K562 (cell line): ENCODE measurements around the gene OSBPL3. TPM values are rescaled to one million over a fixed set of nuclear protein-coding genes. Genes with fewer than 3 reads are reported as not detected.

Source experiments
- ATAC-seq: fragments of 200-7000 bp; cut with Tn5 transposase; 3 replicates; pipeline ENCODE4 v1.9.1; 2020; ENCODE audit warnings: moderate library complexity
- BruUV-seq: library from RNA; stranded (reverse); fragments of 400-500 nt; replicated peaks from 2 replicates; lab custom pipeline; 2021; lab: Mats Ljungman, UMichigan
- CTCF ChIA-PET: fragments of 300-600 bp; formaldehyde crosslinking; extraction: SDS; loops from one replicate; lab custom pipeline; 2021; ENCODE audit warnings: low intra/inter-chr PET ratio; lab: Yijun Ruan, JAX
- POLR2A ChIA-PET: fragments of 300-600, 350-650 bp; sonication (Branson Sonifier 250); formaldehyde crosslinking; extraction: SDS; loops from one replicate; lab custom pipeline; 2021; ENCODE audit warnings: antibody characterized with exemption, inconsistent platforms; lab: Yijun Ruan, JAX
- DNase-seq, 4 experiments: peaks; one replicate each; pipeline versions ENCODE4 v3.0.0 to v3.0.0-alpha.2; 2011 to 2018; ENCODE audit warnings: low spot score in 3 of 4, mixed read lengths in 3 of 4; ENCODE audit errors: extremely low read depth in 1 of 4
- FAIRE-seq: peaks from 2 replicates; lab custom pipeline; 2011; peaks lifted over from hg19 to GRCh38; lab: Jason Lieb, UNC
- H2AFZ ChIP-seq: 2 replicates; pipeline ENCODE4 v1.6.0; 2011; ENCODE audit warnings: low read depth, low read length, control low read depth, inconsistent platforms
- H3K27ac ChIP-seq: fragments of 200-600 bp; 3 replicates; pipeline ENCODE4 v1.8.0; 2011; ENCODE audit warnings: low read depth, mild to moderate bottlenecking, control low read depth, inconsistent platforms, low read length, moderate library complexity, mixed read lengths; ENCODE audit errors: extremely low read depth
- H3K27me3 ChIP-seq, 2 experiments: fragments of 300-600 bp in 1 of 2; 2 replicates in 1 of 2; 3 replicates in 1 of 2; pipeline versions ENCODE4 v1.6.0 to v1.8.0; 2011; ENCODE audit warnings: inconsistent platforms in 2 of 2, low read length in 2 of 2, mild to moderate bottlenecking in 1 of 2, mixed read lengths in 1 of 2, moderate library complexity in 1 of 2; ENCODE audit not compliant: control insufficient read depth in 2 of 2, insufficient read depth in 2 of 2
- H3K36me3 ChIP-seq: fragments of 300-600 bp; 3 replicates; pipeline ENCODE4 v1.8.0; 2011; ENCODE audit warnings: mild to moderate bottlenecking, low read length, inconsistent platforms; ENCODE audit not compliant: control insufficient read depth, insufficient read depth
- H3K4me1 ChIP-seq, 2 experiments: fragments of 200-600 bp in 1 of 2; replicated peaks in 1 of 2; 2 replicates in 1 of 2; 3 replicates in 1 of 2; pipeline versions ENCODE4 v1.5.1 to v1.8.0; 2011; ENCODE audit warnings: inconsistent platforms in 2 of 2, low read length in 2 of 2, mild to moderate bottlenecking in 1 of 2, mixed read lengths in 1 of 2, moderate library complexity in 1 of 2; ENCODE audit not compliant: control insufficient read depth in 2 of 2, insufficient read depth in 2 of 2
- H3K4me2 ChIP-seq: 2 replicates; pipeline ENCODE4 v1.6.1; 2011; ENCODE audit warnings: low read length, control low read depth, inconsistent platforms, mixed read lengths; ENCODE audit not compliant: insufficient read depth
- H3K4me3 ChIP-seq: fragments of 200-600 bp; sonication (generic), shearing (Covaris generic); 2 replicates; pipeline ENCODE4 v1.5.1; 2016; ENCODE audit warnings: control low read depth, inconsistent platforms
- H3K79me2 ChIP-seq: fragments of 200-600 bp; 3 replicates; pipeline ENCODE4 v1.8.0; 2011; ENCODE audit warnings: low read length, inconsistent platforms; ENCODE audit not compliant: control insufficient read depth, insufficient read depth
- H3K9ac ChIP-seq, 2 experiments: 2 replicates each; pipeline versions ENCODE4 v1.6.0 to v1.6.1; 2011; ENCODE audit warnings: low read depth in 2 of 2, low read length in 2 of 2, control low read depth in 1 of 2, inconsistent platforms in 1 of 2, mild to moderate bottlenecking in 1 of 2, mixed read lengths in 1 of 2; ENCODE audit not compliant: insufficient read depth in 1 of 2
- H3K9me1 ChIP-seq: one replicate; pipeline ENCODE4 v1.6.0; 2011; ENCODE audit warnings: inconsistent platforms, mild to moderate bottlenecking, low read length, moderate library complexity; ENCODE audit not compliant: control insufficient read depth, insufficient read depth
- H3K9me3 ChIP-seq: replicated peaks from 2 replicates; pipeline ENCODE4 v1.5.1; 2011; ENCODE audit warnings: low read depth, low read length, inconsistent platforms; ENCODE audit not compliant: control insufficient read depth, insufficient read depth
- H4K20me1 ChIP-seq: replicated peaks from 2 replicates; pipeline ENCODE4 v1.6.1; 2011; ENCODE audit warnings: low read length, inconsistent platforms, mixed read lengths; ENCODE audit not compliant: control insufficient read depth, insufficient read depth
- THRAP3 ChIP-seq: fragments of 450-650 bp; IDR thresholded peaks from 2 replicates; pipeline ENCODE4 v1.6.1; 2016; ENCODE audit warnings: mild to moderate bottlenecking, inconsistent platforms, borderline replicate concordance
- WGBS: fragments of 100-300 bp; shearing (Covaris generic); methylation state at CpG from one replicate; pipeline ENCODE4 v1.1.6; 2016; ENCODE audit warnings: low coverage, mixed read lengths; ENCODE audit not compliant: insufficient coverage; ENCODE audit errors: missing lambda C conversion rate; 5-methylcytosine and 5-hydroxymethylcytosine counted together
- in situ Hi-C: fragments of 300-500 bp; cut with MboI; formaldehyde crosslinking; loops from 4 replicates; pipeline ENCODE4 v1.15.0; 2018; ENCODE audit warnings: inconsistent platforms, mixed read lengths
- intact Hi-C: fragments of 100-400 bp; cut with micrococcal nuclease; formaldehyde crosslinking; loops from 2 replicates; pipeline ENCODE4 v1.14.2; 2022
- polyA plus RNA-seq, 8 experiments: library from polyadenylated mRNA; depleted of rRNA in 4 of 8; stranded (reverse) in 5 of 8; unstranded in 3 of 8; fragments of >200 nt; fragmentation: Nextera tagmentation in 2 of 8; fragmentation: Illumina TruSeq in 1 of 8; extraction: Ambion mirVana in 2 of 8; extraction: Trizol in 1 of 8; gene quantifications; 2 replicates each; pipeline versions ENCODE4 v1.2.1 to v1.2.3, GENCODE V29; 2011 to 2014; ENCODE audit warnings: inconsistent platforms in 1 of 8, missing spikeins in 1 of 8
- total RNA-seq, 7 experiments: library from RNA; depleted of rRNA in 6 of 7; stranded (reverse); fragments of >200 nt in 6 of 7; fragmentation: Illumina TruSeq in 2 of 7; extraction: Trizol in 2 of 7; gene quantifications; 2 replicates each; pipeline versions ENCODE4 v1.2.1 to v1.2.3, GENCODE V29; 2011 to 2021; ENCODE audit warnings: low replicate concordance in 1 of 7
- TF ChIP-seq, protein P1 (sequence below): fragments of 450-650 bp; IDR thresholded peaks from 2 replicates; pipeline ENCODE4 v1.6.1; 2017; ENCODE audit warnings: antibody characterized with exemption, mild to moderate bottlenecking

The OSBPL3 gene
- total and polyA plus RNA-seq, 9 of the 15 experiments (the other 6 are each of a cell fraction or from before 2014, with no cell fraction given) = 4.8 to 37.2 (median 26.5) TPM

DNA sequence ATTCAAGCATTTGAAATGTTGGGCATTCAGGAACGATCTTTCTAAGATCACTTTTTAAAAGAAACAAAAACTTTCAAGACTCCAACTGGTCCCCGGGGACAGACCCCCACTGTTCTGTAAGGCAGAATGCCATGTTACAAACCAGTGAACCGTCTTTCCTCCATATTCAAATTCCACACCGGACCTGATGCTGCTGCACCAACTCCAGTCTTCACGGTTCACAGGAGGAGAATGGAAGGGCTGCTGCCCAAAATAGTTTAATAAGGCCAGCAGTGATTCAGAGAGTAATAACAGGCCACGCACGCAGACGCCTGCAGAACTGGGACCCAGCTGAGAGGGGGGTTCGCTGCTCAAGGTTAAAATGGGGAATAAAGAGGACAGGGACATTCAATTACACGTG, 47.2 kb downstream of the OSBPL3 start:
- ATAC-seq = no peak; the same call in 1 of the 3 replicates
- CTCF ChIA-PET = no interaction called here

More for the DNA sequence above, 47.2 kb downstream of the OSBPL3 start:
- Histone ChIP-seq H3K36me3 (0 out of 3 replicates have a peak, but pooled peaks cover 2% of the 10 kb centered on the region), H2AFZ (no peak overlapping the region), H3K9me1 (no peaks in the 10 kb centered on the region), H3K4me3 (no peak overlapping the region), H3K79me2 (peaks cover 89% of the 10 kb centered on the region), H3K9me3 (no peaks in the 10 kb centered on the region), H3K9ac (no peak overlapping the region), H3K27ac (no peak overlapping the region), H3K4me1 (peaks cover 0 to 36% of the 10 kb centered on the region in 2 experiments; a peak in 2 of 5 replicates)
- FAIRE-seq = no peak
- BruUV-seq = no TSS peak
- DNase-seq = no peak
- intact Hi-C loops = loop anchor here (5.0 kb wide), 1 partner anchor 39 kb away; no protein-coding TSS in a partner anchor
- POLR2A ChIA-PET = interaction anchor here (1.8 to 2.2 kb wide), 2 partner anchors 8 to 10 kb away, joined by 4 to 8 read pairs; no protein-coding TSS in a partner anchor
- in situ Hi-C loops = no loop called here
- TF ChIP-seq, protein P1, sequence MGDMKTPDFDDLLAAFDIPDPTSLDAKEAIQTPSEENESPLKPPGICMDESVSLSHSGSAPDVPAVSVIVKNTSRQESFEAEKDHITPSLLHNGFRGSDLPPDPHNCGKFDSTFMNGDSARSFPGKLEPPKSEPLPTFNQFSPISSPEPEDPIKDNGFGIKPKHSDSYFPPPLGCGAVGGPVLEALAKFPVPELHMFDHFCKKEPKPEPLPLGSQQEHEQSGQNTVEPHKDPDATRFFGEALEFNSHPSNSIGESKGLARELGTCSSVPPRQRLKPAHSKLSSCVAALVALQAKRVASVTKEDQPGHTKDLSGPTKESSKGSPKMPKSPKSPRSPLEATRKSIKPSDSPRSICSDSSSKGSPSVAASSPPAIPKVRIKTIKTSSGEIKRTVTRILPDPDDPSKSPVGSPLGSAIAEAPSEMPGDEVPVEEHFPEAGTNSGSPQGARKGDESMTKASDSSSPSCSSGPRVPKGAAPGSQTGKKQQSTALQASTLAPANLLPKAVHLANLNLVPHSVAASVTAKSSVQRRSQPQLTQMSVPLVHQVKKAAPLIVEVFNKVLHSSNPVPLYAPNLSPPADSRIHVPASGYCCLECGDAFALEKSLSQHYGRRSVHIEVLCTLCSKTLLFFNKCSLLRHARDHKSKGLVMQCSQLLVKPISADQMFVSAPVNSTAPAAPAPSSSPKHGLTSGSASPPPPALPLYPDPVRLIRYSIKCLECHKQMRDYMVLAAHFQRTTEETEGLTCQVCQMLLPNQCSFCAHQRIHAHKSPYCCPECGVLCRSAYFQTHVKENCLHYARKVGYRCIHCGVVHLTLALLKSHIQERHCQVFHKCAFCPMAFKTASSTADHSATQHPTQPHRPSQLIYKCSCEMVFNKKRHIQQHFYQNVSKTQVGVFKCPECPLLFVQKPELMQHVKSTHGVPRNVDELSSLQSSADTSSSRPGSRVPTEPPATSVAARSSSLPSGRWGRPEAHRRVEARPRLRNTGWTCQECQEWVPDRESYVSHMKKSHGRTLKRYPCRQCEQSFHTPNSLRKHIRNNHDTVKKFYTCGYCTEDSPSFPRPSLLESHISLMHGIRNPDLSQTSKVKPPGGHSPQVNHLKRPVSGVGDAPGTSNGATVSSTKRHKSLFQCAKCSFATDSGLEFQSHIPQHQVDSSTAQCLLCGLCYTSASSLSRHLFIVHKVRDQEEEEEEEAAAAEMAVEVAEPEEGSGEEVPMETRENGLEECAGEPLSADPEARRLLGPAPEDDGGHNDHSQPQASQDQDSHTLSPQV = 0 out of 2 replicates have a peak, but pooled peaks have one; percentile 30
- TF ChIP-seq THRAP3 = no peak
- TF ChIP-seq, all 486 proteins: peak for 1
- no peaks in the 10 kb centered on the region for H3K27me3 ChIP-seq
- H3K4me2 ChIP-seq = no peak overlapping the region
- no peaks in the 10 kb centered on the region for H4K20me1 ChIP-seq
- 67% methylated on average over 10 of the region's 10 CpGs for WGBS
